Nephron progenitor cell (in vitro differentiated cells): ENCODE results near the gene SCYGR1.

Experiments
- DNase-seq: peaks from one replicate; pipeline ENCODE4 v3.0.0; 2021
- H3K27ac Mint-ChIP-seq: 2 replicates; pipeline ENCODE4 v1.8.0; 2021; ENCODE audit warnings: mild to moderate bottlenecking, moderate library complexity, mixed read lengths
- H3K27me3 Mint-ChIP-seq: 2 replicates; pipeline ENCODE4 v1.8.0; 2021; ENCODE audit warnings: mild to moderate bottlenecking, low read depth, mixed read lengths; ENCODE audit not compliant: poor library complexity
- H3K36me3 Mint-ChIP-seq: 2 replicates; pipeline ENCODE4 v1.8.0; 2021; ENCODE audit warnings: low read depth, mixed read lengths
- H3K4me1 Mint-ChIP-seq: 2 replicates; pipeline ENCODE4 v1.8.0; 2021; ENCODE audit warnings: mixed read lengths
- H3K4me3 Mint-ChIP-seq: 2 replicates; pipeline ENCODE4 v1.8.0; 2021; ENCODE audit warnings: mild to moderate bottlenecking, moderate library complexity, mixed read lengths
- H3K9me3 Mint-ChIP-seq: 2 replicates; pipeline ENCODE4 v1.8.0; 2021; ENCODE audit warnings: mild to moderate bottlenecking, moderate library complexity, mixed read lengths
- CTCF ChIP-seq: fragments of 200-600 bp; sonication (generic); IDR thresholded peaks from 2 replicates; pipeline ENCODE4 v1.5.0; 2021; ENCODE audit warnings: antibody characterized with exemption

SCYGR1 gene

GRCh38 chr2:227373389-227373788, 14.4 kb downstream of the SCYGR1 start:
- peaks cover 12% of the 10 kb centered on the region for H3K4me1 Mint-ChIP-seq
- peaks cover 3% of the 10 kb centered on the region for H3K27me3 Mint-ChIP-seq
- TF ChIP-seq CTCF, result no peak
- no peaks in the 10 kb centered on the region for H3K9me3 Mint-ChIP-seq
- DNase-seq, result no peak
- H3K27ac Mint-ChIP-seq, result no peak overlapping the region
- H3K4me3 Mint-ChIP-seq, result no peak overlapping the region
- no peaks in the 10 kb centered on the region for H3K36me3 Mint-ChIP-seq

DNA sequence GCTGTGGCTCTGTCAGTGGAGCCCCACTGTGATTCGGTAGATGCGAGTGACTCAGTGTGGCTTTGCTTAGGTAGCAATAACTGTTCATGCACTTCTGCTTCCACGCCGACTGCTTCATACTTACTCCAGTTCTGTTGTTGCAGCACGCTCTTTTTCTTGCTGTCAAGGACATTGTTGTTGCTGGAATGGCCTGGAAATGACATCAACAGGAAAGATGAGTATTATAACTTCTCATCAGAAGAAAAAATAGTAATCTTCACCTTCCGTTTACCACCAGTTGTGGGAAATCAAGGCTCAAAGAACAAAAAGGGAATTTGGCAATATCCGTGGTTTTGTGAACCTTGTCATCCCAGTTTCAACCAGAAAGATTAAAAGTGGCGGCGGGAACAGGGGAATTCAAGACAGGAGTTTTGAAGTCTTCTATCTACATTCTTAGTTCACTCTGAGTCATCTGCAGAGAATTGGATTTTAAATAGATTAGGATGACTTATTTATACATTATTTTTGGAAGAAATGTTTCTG, 16.9 kb downstream of the SCYGR1 start:
- peaks cover 9% of the 10 kb centered on the region for H3K4me1 Mint-ChIP-seq
- H3K27ac Mint-ChIP-seq, result no peak overlapping the region
- TF ChIP-seq CTCF, result no peak
- H3K36me3 Mint-ChIP-seq, result no peaks in the 10 kb centered on the region
- DNase-seq, result no peak
- no peaks in the 10 kb centered on the region for H3K27me3 Mint-ChIP-seq
- no peak overlapping the region for H3K4me3 Mint-ChIP-seq
- H3K9me3 Mint-ChIP-seq, result no peaks in the 10 kb centered on the region

DNA sequence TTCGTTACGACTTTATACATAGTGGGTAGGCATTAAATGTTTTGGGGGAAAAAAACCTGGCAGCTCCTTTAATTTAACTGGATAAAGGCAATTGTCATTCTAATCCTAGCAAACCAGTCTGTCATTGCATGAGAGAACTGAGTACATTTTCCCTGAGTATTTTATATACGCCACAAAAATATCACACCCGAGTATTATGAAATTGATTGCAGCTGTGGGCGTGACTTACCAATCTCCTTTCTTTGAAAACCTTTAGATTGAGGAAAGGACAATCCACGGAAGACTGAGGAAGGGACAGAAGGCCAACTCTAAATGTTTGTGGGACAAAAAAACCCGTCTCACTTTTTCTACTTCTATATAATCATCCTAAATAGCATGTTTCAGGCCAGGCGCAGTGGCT, 17.7 kb downstream of the SCYGR1 start:
- no peak for DNase-seq
- Mint-ChIP-seq H3K36me3 (no peaks in the 10 kb centered on the region), H3K4me3 (no peak overlapping the region), H3K9me3 (no peaks in the 10 kb centered on the region), H3K4me1 (peaks cover 9% of the 10 kb centered on the region), H3K27ac (no peak overlapping the region), H3K27me3 (no peaks in the 10 kb centered on the region)
- TF ChIP-seq CTCF, result no peak

DNA sequence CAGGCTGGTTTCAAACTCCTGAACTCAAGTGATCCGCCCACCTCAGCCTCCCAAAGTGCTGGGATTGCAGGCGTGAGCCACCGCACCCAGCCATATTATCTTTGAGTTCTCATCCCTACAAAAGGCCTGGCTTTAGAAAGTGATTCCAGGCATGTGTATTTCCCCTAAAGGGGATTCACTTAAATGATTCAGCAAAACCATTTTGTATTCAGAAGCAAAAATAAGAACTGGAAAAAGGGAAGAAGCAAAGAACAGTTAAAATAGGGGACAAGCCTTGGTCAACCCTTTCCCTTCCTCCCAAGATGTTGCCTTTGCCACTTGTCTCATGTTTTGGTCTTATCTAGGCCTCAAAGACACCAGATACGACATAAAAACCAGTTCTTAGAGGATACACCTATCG, 19.2 kb downstream of the SCYGR1 start:
- DNase-seq, result no peak
- H3K36me3 Mint-ChIP-seq, result no peaks in the 10 kb centered on the region
- no peak overlapping the region for H3K4me3 Mint-ChIP-seq
- H3K27me3 Mint-ChIP-seq, result no peaks in the 10 kb centered on the region
- no peaks in the 10 kb centered on the region for H3K9me3 Mint-ChIP-seq
- no peak overlapping the region for H3K27ac Mint-ChIP-seq
- H3K4me1 Mint-ChIP-seq, result peaks cover 9% of the 10 kb centered on the region
- no peak for TF ChIP-seq CTCF

DNA sequence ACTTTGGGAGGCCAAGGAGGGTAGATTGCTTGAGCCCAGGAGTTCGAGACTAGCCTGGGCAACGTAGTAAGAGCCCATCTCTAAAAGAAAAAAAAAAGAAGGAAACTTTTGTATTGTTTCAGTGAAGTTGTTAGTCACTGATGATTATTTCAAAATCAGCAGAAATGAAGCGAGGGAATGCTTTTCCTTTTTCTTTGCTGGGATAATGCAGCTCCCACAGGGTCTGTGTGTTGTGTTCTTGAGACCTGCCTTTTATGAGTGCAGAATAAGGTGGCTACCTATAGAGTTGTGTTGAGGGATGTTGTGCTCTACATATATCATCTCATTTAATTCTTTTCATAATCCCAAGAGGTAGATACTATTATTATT, 20.3 kb downstream of the SCYGR1 start:
- no peaks in the 10 kb centered on the region for H3K27me3 Mint-ChIP-seq
- no peaks in the 10 kb centered on the region for H3K36me3 Mint-ChIP-seq
- TF ChIP-seq CTCF, result no peak
- DNase-seq, result no peak
- H3K27ac Mint-ChIP-seq, result no peak overlapping the region
- H3K4me1 Mint-ChIP-seq, result peaks cover 5% of the 10 kb centered on the region
- no peaks in the 10 kb centered on the region for H3K9me3 Mint-ChIP-seq
- H3K4me3 Mint-ChIP-seq, result no peak overlapping the region

- TF ChIP-seq CTCF, result no peak
- no peaks in the 10 kb centered on the region for H3K27me3 Mint-ChIP-seq
- no peak overlapping the region for H3K27ac Mint-ChIP-seq
- no peaks in the 10 kb centered on the region for H3K36me3 Mint-ChIP-seq
- no peak overlapping the region for H3K4me3 Mint-ChIP-seq
- peaks cover 5% of the 10 kb centered on the region for H3K4me1 Mint-ChIP-seq
- H3K9me3 Mint-ChIP-seq, result no peaks in the 10 kb centered on the region
- no peak for DNase-seq
These were observed 20.9 kb downstream of the SCYGR1 start for GRCh38 chr2:227366769-227367426.
